ENCODE measurements around the gene CNTNAP2. TPM values are rescaled to one million over a fixed set of nuclear protein-coding genes. Genes with fewer than 3 reads are reported as not detected.

CNTNAP2 gene
- total and polyA plus RNA-seq, 9 of the 15 experiments (the other 6 are each of a cell fraction or from before 2014, with no cell fraction given): 0.04 to 0.62 (median 0.09) TPM; not detected in 4

DNA sequence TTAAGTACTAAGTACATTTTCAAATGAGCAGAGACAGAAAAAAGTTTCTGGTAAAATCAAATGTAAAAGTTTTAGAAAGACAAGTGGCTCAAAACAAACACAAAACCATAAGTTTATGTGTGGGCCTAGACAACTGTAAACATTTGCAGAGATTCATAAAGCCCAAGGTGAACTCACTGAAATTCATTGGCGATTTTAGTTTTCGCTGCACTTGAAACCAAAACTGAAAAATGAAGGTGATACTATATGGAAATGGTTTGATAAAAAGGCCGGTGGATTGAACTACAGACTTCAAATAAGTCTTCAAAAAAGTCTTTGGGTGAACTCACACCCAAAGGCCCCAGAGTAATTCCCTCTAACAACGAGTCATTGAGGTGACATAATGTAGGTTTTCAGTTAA, 1289.0 kb downstream of the CNTNAP2 start:
- no TSS peak for BruUV-seq (replicated peaks)
- FAIRE-seq: no peak
- 0% methylated on average over 4 of the region's 4 CpGs for WGBS (ENCODE audit: insufficient coverage, low coverage, missing lambda C conversion rate)

GRCh38 chr7:147406521-147407135, 1290.0 kb downstream of the CNTNAP2 start:
- ATAC-seq (no peak), FAIRE-seq (no peak), DNase-seq (ENCODE audit: extremely low read depth in 1 of 4, low spot score in 3 of 4) (no peak)
- Histone ChIP-seq H3K9ac (ENCODE audit: insufficient read depth in 1 of 2, low read depth in 2 of 2, low read length in 2 of 2) (no peak overlapping the region), H3K79me2 (ENCODE audit: control insufficient read depth, insufficient read depth, low read length) (no peaks in the 10 kb centered on the region), H3K27me3 (ENCODE audit: control insufficient read depth in 2 of 2, insufficient read depth in 2 of 2, low read length in 2 of 2) (no peaks in the 10 kb centered on the region), H3K9me1 (ENCODE audit: control insufficient read depth, insufficient read depth, low read length) (no peaks in the 10 kb centered on the region), H3K27ac (ENCODE audit: extremely low read depth, low read depth, low read length) (no peak overlapping the region), H3K36me3 (ENCODE audit: control insufficient read depth, insufficient read depth, low read length) (no peaks in the 10 kb centered on the region), H3K4me3 (no peak overlapping the region), H4K20me1 (replicated peaks; ENCODE audit: control insufficient read depth, insufficient read depth, low read length) (no peaks in the 10 kb centered on the region), H3K9me3 (replicated peaks; ENCODE audit: control insufficient read depth, insufficient read depth, low read depth, low read length) (0 out of 2 replicates have a peak, but pooled peaks cover 2% of the 10 kb centered on the region), H2AFZ (ENCODE audit: low read depth, low read length) (no peak overlapping the region), H3K4me2 (ENCODE audit: insufficient read depth, low read length) (no peak overlapping the region), H3K4me1 (replicated peaks in 1 of 2; ENCODE audit: control insufficient read depth in 2 of 2, insufficient read depth in 2 of 2, low read length in 2 of 2) (no peaks in the 10 kb centered on the region)
- ChIA-PET POLR2A (no interaction called here), CTCF (ENCODE audit: low intra/inter-chr PET ratio) (no interaction called here)
- intact Hi-C loops (cut with micrococcal nuclease) (no loop called here), in situ Hi-C loops (cut with MboI) (no loop called here)
- 0% methylated on average over 3 of the region's 3 CpGs for WGBS (ENCODE audit: insufficient coverage, low coverage, missing lambda C conversion rate)
- no TSS peak for BruUV-seq (replicated peaks)
- TF ChIP-seq, protein P1, sequence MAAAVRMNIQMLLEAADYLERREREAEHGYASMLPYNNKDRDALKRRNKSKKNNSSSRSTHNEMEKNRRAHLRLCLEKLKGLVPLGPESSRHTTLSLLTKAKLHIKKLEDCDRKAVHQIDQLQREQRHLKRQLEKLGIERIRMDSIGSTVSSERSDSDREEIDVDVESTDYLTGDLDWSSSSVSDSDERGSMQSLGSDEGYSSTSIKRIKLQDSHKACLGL (CRISPR knock-in tag; IDR thresholded peaks at IDR 0.05; ENCODE audit: borderline replicate concordance, poor library complexity, severe bottlenecking): no peak
- TF ChIP-seq BRD9 (IDR thresholded peaks at IDR 0.05; ENCODE audit: low read depth, partially characterized antibody) (no peak), TEAD1 (CRISPR knock-in tag; IDR thresholded peaks at IDR 0.05) (no peak), RBM17 (IDR thresholded peaks at IDR 0.05; ENCODE audit: borderline replicate concordance, low read depth, low read length) (no peak), ZNF395 (CRISPR knock-in tag; IDR thresholded peaks at IDR 0.05) (no peak), HDGF (IDR thresholded peaks at IDR 0.05) (no peak), RHOXF2B (CRISPR knock-in tag; conservative IDR thresholded peaks at IDR 0.05) (no peak), ZNF77 (CRISPR knock-in tag; IDR thresholded peaks at IDR 0.05) (no peak), LARP7 (IDR thresholded peaks at IDR 0.05) (no peak), ZNF436 (CRISPR knock-in tag; IDR thresholded peaks at IDR 0.05) (no peak), TEAD4 (IDR thresholded peaks at IDR 0.05; ENCODE audit: low read length) (no peak), TEAD4 (CRISPR knock-in tag; IDR thresholded peaks at IDR 0.05; ENCODE audit: borderline replicate concordance) (no peak)

More for the DNA sequence above, 1289.0 kb downstream of the CNTNAP2 start:
- Histone ChIP-seq H3K9me3 (replicated peaks; ENCODE audit: control insufficient read depth, insufficient read depth, low read depth, low read length) (0 out of 2 replicates have a peak, but pooled peaks cover 2% of the 10 kb centered on the region), H3K79me2 (ENCODE audit: control insufficient read depth, insufficient read depth, low read length) (no peaks in the 10 kb centered on the region), H3K4me3 (no peak overlapping the region), H2AFZ (ENCODE audit: low read depth, low read length) (no peak overlapping the region), H3K27me3 (ENCODE audit: control insufficient read depth in 2 of 2, insufficient read depth in 2 of 2, low read length in 2 of 2) (no peaks in the 10 kb centered on the region), H3K27ac (ENCODE audit: extremely low read depth, low read depth, low read length) (no peak overlapping the region), H3K9ac (ENCODE audit: insufficient read depth in 1 of 2, low read depth in 2 of 2, low read length in 2 of 2) (no peak overlapping the region), H3K4me1 (replicated peaks in 1 of 2; ENCODE audit: control insufficient read depth in 2 of 2, insufficient read depth in 2 of 2, low read length in 2 of 2) (no peaks in the 10 kb centered on the region), H3K4me2 (ENCODE audit: insufficient read depth, low read length) (no peak overlapping the region), H3K9me1 (ENCODE audit: control insufficient read depth, insufficient read depth, low read length) (no peaks in the 10 kb centered on the region), H3K36me3 (ENCODE audit: control insufficient read depth, insufficient read depth, low read length) (no peaks in the 10 kb centered on the region), H4K20me1 (replicated peaks; ENCODE audit: control insufficient read depth, insufficient read depth, low read length) (no peaks in the 10 kb centered on the region)
- ATAC-seq: no peak
- TF ChIP-seq STAT5B (CRISPR knock-in tag; IDR thresholded peaks at IDR 0.05) (no peak), MTA3 (IDR thresholded peaks at IDR 0.05; ENCODE audit: borderline replicate concordance) (no peak)
- intact Hi-C loops (cut with micrococcal nuclease) (no loop called here), in situ Hi-C loops (cut with MboI) (no loop called here)
- POLR2A ChIA-PET: no interaction called here
- no peak for DNase-seq (ENCODE audit: extremely low read depth in 1 of 4, low spot score in 3 of 4)
- CTCF ChIA-PET (ENCODE audit: low intra/inter-chr PET ratio): interaction anchor here (0.7 kb wide), 1 partner anchor 522 kb away, joined by 3 read pairs; no protein-coding TSS in a partner anchor
